Upper lobe of left lung (tissue), 6 donors: ENCODE data around the gene TAX1BP3. TPM values are rescaled to one million over a fixed set of nuclear protein-coding genes. Genes with fewer than 3 reads are reported as not detected.

Experiments
- ATAC-seq, 2 donors: fragments of 200-7000 bp; cut with Tn5 transposase; one replicate each; pipeline ENCODE4 v1.9.1; 2022; ENCODE audit warnings: mild to moderate bottlenecking in 2 of 2, moderate library complexity in 2 of 2; ENCODE audit not compliant: low FRiP score in 2 of 2
- DNase-seq, 2 donors: peaks; one replicate each; pipeline ENCODE4 v3.0.0-alpha.2; 2019 to 2020
- H3K27ac ChIP-seq, 4 donors: fragments of 200-600 bp; sonication (generic); one replicate each; pipeline ENCODE4 v1.5.1; 2016 to 2019
- H3K27me3 ChIP-seq, 4 donors: fragments of 200-600 bp; sonication (generic); one replicate each; pipeline ENCODE4 v1.5.1; 2017 to 2019
- H3K36me3 ChIP-seq, 4 donors: fragments of 200-600 bp; sonication (generic); one replicate each; pipeline ENCODE4 v1.5.1; 2016 to 2019
- H3K4me1 ChIP-seq, 4 donors: fragments of 200-600 bp; sonication (generic); one replicate each; pipeline ENCODE4 v1.5.1; 2018 to 2019
- H3K4me3 ChIP-seq, 4 donors: fragments of 200-600 bp; sonication (generic); one replicate each; pipeline ENCODE4 v1.5.1; 2017 to 2019; ENCODE audit warnings: mild to moderate bottlenecking in 2 of 4, moderate library complexity in 1 of 4
- H3K9me3 ChIP-seq, 4 donors: fragments of 200-600 bp; sonication (generic); one replicate each; pipeline ENCODE4 v1.5.1; 2018 to 2019
- EP300 ChIP-seq, 4 donors: sonication (generic); formaldehyde crosslinking; IDR thresholded peaks; one replicate each; pipeline ENCODE4 v1.5.1; 2017; ENCODE audit warnings: antibody characterized with exemption in 4 of 4, control low read depth in 2 of 4
- POLR2A ChIP-seq, 4 donors: fragments of 450-650 bp; IDR thresholded peaks; one replicate each; pipeline ENCODE4 v1.5.1; 2016 to 2017; ENCODE audit warnings: antibody characterized with exemption in 4 of 4, mild to moderate bottlenecking in 2 of 4
- POLR2AphosphoS5 ChIP-seq, 2 donors: sonication (generic); formaldehyde crosslinking; IDR thresholded peaks; one replicate each; pipeline ENCODE4 v1.5.1; 2017; ENCODE audit warnings: antibody characterized with exemption in 2 of 2
- WGBS, 2 donors: methylation state at CpG; one replicate each; pipeline ENCODE4 v1.1.5; 2017 to 2018; 5-methylcytosine and 5-hydroxymethylcytosine counted together
- total RNA-seq, 6 donors: library from RNA; depleted of rRNA in 4 of 6; stranded (reverse); fragments of >200 nt in 4 of 6; gene quantifications; one replicate each; pipeline versions ENCODE4 v1.1.0 to v1.2.1, GENCODE V29; 2016 to 2021
- TF ChIP-seq, protein P1 (sequence below), 6 experiments: fragments of 450-650 bp in 4 of 6; fragments of 200-600 bp in 2 of 6; sonication (generic) in 2 of 6; IDR thresholded peaks; one replicate each; pipeline ENCODE4 v1.5.1; 2016 to 2019; ENCODE audit warnings: antibody characterized with exemption in 6 of 6
- donor health status: DM: no; HTN: no; CAD: no; lungs with moderate emphysema.
- donor health status: DM: no; HTN: yes; CAD: no; lungs with severe emphysema.

Gene TAX1BP3
- total RNA-seq, 6 donors from 2014 or later = 49.2 to 200 (median 126) TPM

GRCh38 chr17:3626831-3627768, 41.3 kb downstream of the TAX1BP3 start:
- WGBS, 2 donors = 76 to 89% methylated on average over 16 of the region's 16 CpGs
- ATAC-seq = no peak

DNA sequence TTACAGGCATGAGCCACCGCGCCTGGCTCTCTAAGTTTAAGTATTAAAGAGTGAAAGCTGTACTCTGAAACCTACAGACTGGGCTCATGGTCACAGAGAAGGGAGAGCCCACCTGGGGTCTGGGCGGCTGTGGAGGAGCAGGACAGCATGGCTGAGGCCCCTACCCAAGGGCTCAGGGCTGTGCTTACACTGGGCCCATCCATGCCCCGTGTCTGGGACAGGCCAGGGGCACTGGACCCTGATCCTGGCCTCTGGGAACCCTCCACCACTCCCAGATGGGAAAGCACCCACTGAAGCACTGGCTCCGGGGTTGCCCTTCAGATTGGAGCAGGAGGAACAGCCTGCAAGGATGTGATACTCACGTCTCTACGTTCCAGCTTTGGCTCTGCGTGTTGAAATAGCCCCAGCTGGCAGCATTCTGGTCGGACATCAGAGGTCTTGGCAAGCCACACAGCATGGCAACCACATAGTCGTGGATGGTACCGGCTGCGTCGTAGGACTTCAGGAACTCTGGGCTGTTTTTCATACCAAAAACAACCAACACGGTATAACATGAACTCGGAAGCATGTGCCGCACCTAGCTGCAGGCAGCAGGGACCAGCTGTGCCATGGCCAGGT, 45.3 kb downstream of the TAX1BP3 start:
- Histone ChIP-seq H3K4me3 (no peak overlapping the region), H3K9me3 (no peaks in the 10 kb centered on the region), H3K4me1 (no peaks in the 10 kb centered on the region), H3K36me3 (peaks cover 20 to 88% (median 57%) of the 10 kb centered on the region in 4 donors), H3K27me3 (no peaks in the 10 kb centered on the region), H3K27ac (no peak overlapping the region)
- TF ChIP-seq POLR2A (IDR thresholded peaks at IDR 0.05) = no peak
- no peak for ATAC-seq
- whole genome bisulfite sequencing, 2 donors = 92 to 98% methylated on average over 5 to 16 of the region's 16 CpGs
- DNase-seq = no peak

More at GRCh38 chr17:3626831-3627768, 41.3 kb downstream of the TAX1BP3 start:
- H3K9me3 ChIP-seq = no peaks in the 10 kb centered on the region
- H3K36me3 ChIP-seq = peaks cover 8 to 85% (median 49%) of the 10 kb centered on the region in 4 donors
- no peak for DNase-seq
- H3K27me3 ChIP-seq = no peaks in the 10 kb centered on the region
- no peaks in the 10 kb centered on the region for H3K4me1 ChIP-seq
- H3K4me3 ChIP-seq = no peak overlapping the region
- TF ChIP-seq POLR2A (IDR thresholded peaks at IDR 0.05) (no peak), EP300 (IDR thresholded peaks at IDR 0.05) (no peak), POLR2AphosphoS5 (IDR thresholded peaks at IDR 0.05) (no peak)
- TF ChIP-seq, protein P1, sequence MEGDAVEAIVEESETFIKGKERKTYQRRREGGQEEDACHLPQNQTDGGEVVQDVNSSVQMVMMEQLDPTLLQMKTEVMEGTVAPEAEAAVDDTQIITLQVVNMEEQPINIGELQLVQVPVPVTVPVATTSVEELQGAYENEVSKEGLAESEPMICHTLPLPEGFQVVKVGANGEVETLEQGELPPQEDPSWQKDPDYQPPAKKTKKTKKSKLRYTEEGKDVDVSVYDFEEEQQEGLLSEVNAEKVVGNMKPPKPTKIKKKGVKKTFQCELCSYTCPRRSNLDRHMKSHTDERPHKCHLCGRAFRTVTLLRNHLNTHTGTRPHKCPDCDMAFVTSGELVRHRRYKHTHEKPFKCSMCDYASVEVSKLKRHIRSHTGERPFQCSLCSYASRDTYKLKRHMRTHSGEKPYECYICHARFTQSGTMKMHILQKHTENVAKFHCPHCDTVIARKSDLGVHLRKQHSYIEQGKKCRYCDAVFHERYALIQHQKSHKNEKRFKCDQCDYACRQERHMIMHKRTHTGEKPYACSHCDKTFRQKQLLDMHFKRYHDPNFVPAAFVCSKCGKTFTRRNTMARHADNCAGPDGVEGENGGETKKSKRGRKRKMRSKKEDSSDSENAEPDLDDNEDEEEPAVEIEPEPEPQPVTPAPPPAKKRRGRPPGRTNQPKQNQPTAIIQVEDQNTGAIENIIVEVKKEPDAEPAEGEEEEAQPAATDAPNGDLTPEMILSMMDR (IDR thresholded peaks at IDR 0.05) = no peak
- H3K27ac ChIP-seq = no peak overlapping the region

DNA sequence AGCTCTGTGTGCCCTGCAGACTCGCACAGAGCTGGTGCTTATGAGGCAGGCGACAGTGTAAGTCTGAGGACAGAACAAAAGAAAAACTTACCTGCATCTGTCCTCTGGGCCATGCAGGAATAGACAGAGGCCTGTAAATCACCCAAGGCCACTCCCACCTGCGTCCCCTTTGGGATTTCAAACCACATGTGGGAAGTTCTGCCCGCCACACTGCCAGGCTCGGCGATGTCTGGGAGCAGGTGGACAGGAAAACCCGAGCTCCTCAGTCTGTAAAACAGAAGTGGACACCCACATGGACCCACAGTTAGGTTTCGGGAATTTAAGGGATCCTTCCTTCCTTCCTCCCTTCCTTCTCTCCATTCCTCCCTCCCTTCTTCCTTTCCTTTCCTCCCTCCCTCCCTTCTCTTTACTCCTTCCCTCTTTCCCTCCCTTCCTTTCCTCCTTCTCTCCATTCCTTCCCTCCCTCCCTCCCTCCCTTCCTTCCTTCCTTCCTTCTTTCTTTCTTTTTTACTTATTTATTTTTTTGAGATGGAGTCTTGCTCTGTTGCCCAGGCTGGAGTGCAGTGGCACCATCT, 47.1 kb downstream of the TAX1BP3 start:
- Histone ChIP-seq H3K9me3 (no peaks in the 10 kb centered on the region), H3K36me3 (peaks cover 22 to 92% (median 58%) of the 10 kb centered on the region in 4 donors), H3K27ac (no peak overlapping the region), H3K27me3 (no peaks in the 10 kb centered on the region), H3K4me1 (no peaks in the 10 kb centered on the region), H3K4me3 (no peak overlapping the region)
- no peak for ATAC-seq
- TF ChIP-seq, protein P1 (IDR thresholded peaks at IDR 0.05) = no peak
- TF ChIP-seq POLR2A (IDR thresholded peaks at IDR 0.05) (no peak), EP300 (IDR thresholded peaks at IDR 0.05) (no peak), POLR2AphosphoS5 (IDR thresholded peaks at IDR 0.05) (no peak)
- 90 to 97% methylated on average over 7 to 8 of the region's 8 CpGs for WGBS, 2 donors
- no peak for DNase-seq

DNA sequence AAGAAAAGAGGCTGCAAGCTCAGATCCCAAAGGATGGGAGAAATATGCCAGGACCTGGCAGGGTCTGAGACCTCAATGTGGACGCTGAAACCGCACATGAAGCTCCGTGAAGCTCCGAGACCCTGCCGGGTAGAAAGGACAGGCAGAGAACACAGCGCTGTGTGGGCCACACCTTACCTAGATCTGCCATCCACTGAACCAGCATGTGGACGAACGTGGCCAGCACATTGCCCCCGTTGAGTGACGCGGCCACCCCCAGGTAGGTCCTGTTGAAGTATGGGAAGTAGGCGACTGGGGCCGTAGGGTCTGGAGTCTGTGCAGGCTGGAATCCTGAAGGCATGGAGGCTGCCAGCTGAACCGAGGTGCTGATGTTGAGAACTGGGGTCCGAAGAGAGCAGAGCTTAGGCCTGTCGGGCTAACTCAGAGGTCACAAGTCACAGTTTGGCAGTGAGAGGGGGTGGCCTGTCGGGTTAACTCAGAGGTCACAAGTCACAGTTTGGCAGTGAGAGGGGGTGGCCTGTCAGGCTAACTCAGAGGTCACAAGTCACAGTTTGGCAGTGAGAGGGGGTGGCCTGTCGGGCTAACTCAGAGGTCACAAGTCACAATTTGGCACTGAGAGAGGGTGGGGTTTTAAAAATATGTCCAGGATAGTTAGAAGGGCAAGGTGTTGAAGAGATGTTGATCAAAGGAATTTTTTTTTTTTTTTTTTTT, 53.1 kb downstream of the TAX1BP3 start:
- 96 to 97% methylated on average over 16 to 17 of the region's 18 CpGs for WGBS, 2 donors
- Histone ChIP-seq H3K27ac (no peak overlapping the region), H3K27me3 (no peaks in the 10 kb centered on the region), H3K36me3 (peaks cover 6 to 84% (median 64%) of the 10 kb centered on the region in 4 donors), H3K4me3 (no peak overlapping the region), H3K4me1 (no peaks in the 10 kb centered on the region), H3K9me3 (no peaks in the 10 kb centered on the region)
- DNase-seq (no peak), ATAC-seq (no peak)
- TF ChIP-seq POLR2AphosphoS5 (IDR thresholded peaks at IDR 0.05) (no peak), POLR2A (IDR thresholded peaks at IDR 0.05) (no peak), EP300 (IDR thresholded peaks at IDR 0.05) (no peak)
- TF ChIP-seq, protein P1 (IDR thresholded peaks at IDR 0.05) = no peak
